B cell (primary cell): ENCODE measurements around the gene TRABD2B. TPM values are rescaled to one million over a fixed set of nuclear protein-coding genes. Genes with fewer than 3 reads are reported as not detected.

ENCODE experiments used
- ATAC-seq: fragments of 200-7000 bp; cut with Tn5 transposase; one replicate; pipeline ENCODE4 v1.10.0; 2021; ENCODE audit warnings: low read depth, mild to moderate bottlenecking, moderate number of reproducible peaks, moderate library complexity
- CTCF ChIA-PET: fragments of 350-600 bp; sonication (Branson Sonifier 250); formaldehyde crosslinking; loops from one replicate; lab custom pipeline; 2021; ENCODE audit warnings: antibody characterized with exemption, inconsistent platforms; lab: Charles Lee
- POLR2A ChIA-PET: fragments of 350-600 bp; sonication (Branson Sonifier 250); formaldehyde crosslinking; loops from one replicate; lab custom pipeline; 2021; ENCODE audit warnings: antibody characterized with exemption; lab: Charles Lee
- DNase-seq: peaks from one replicate; pipeline ENCODE4 v3.0.0; 2013
- H2AFZ ChIP-seq: 2 replicates; pipeline ENCODE4 v1.6.1; 2012; ENCODE audit warnings: mild to moderate bottlenecking, low read depth, low read length; ENCODE audit not compliant: insufficient read depth, poor library complexity, severe bottlenecking
- H3K27ac ChIP-seq, 2 donors: 1 replicate in 1 of 2; 2 replicates in 1 of 2; pipeline ENCODE4 v1.5.1; 2012 to 2013; ENCODE audit warnings: low read length in 2 of 2, mild to moderate bottlenecking in 2 of 2, moderate library complexity in 1 of 2
- H3K27me3 ChIP-seq, 4 experiments: fragments of 200-600 bp in 1 of 4; sonication (generic) in 1 of 4; replicated peaks in 1 of 4; 1 replicate in 2 of 4; 2 replicates in 2 of 4; pipeline versions ENCODE4 v1.6.1 to v1.7.0; 2013 to 2016; ENCODE audit warnings: low read length in 3 of 4, mild to moderate bottlenecking in 2 of 4, mixed read lengths in 1 of 4, moderate library complexity in 1 of 4; ENCODE audit not compliant: insufficient read depth in 4 of 4, control insufficient read depth in 3 of 4; ENCODE audit errors: control extremely low read depth in 1 of 4
- H3K36me3 ChIP-seq, 2 experiments: replicated peaks in 1 of 2; 1 replicate in 1 of 2; 2 replicates in 1 of 2; pipeline versions ENCODE4 v1.6.1 to v1.7.1; 2013; ENCODE audit warnings: low read length in 1 of 2; ENCODE audit not compliant: insufficient read depth in 2 of 2, control insufficient read depth in 1 of 2; ENCODE audit errors: control extremely low read depth in 1 of 2, extremely low read depth in 1 of 2
- H3K4me1 ChIP-seq, 2 donors: fragments of 200-600 bp in 1 of 2; sonication (generic) in 1 of 2; 1 replicate in 1 of 2; 2 replicates in 1 of 2; pipeline versions ENCODE4 v1.5.1 to v1.6.1; 2013 to 2017; ENCODE audit warnings: low read length in 2 of 2; ENCODE audit not compliant: control insufficient read depth in 2 of 2, insufficient read depth in 2 of 2
- H3K4me2 ChIP-seq: replicated peaks from 2 replicates; pipeline ENCODE3; 2012; ENCODE audit warnings: mild to moderate bottlenecking, low read depth, low read length; ENCODE audit not compliant: poor library complexity, severe bottlenecking
- H3K4me3 ChIP-seq, 5 experiments: fragments of 200-600 bp in 1 of 5; sonication (generic) in 1 of 5; 1 replicate in 3 of 5; 2 replicates in 2 of 5; pipeline versions ENCODE4 v1.5.1 to v1.7.0; 2011 to 2016; ENCODE audit warnings: low read length in 4 of 5, mild to moderate bottlenecking in 4 of 5, low read depth in 2 of 5, control low read depth in 1 of 5, moderate library complexity in 1 of 5; ENCODE audit not compliant: insufficient read depth in 1 of 5; ENCODE audit errors: control extremely low read depth in 1 of 5, extremely low read depth in 1 of 5
- H3K79me2 ChIP-seq: fragments of 200-600 bp; sonication (generic); one replicate; pipeline ENCODE4 v1.6.0; 2016; ENCODE audit warnings: low read length; ENCODE audit not compliant: control insufficient read depth, insufficient read depth
- H3K9ac ChIP-seq: fragments of 200-600 bp; sonication (generic); 2 replicates; pipeline ENCODE4 v1.6.1; 2017; ENCODE audit warnings: mild to moderate bottlenecking, low read length, moderate library complexity
- H3K9me3 ChIP-seq, 3 donors: one replicate each; pipeline versions ENCODE4 v1.6.1 to v1.7.1; 2013; ENCODE audit warnings: low read length in 2 of 3; ENCODE audit not compliant: control insufficient read depth in 2 of 3, insufficient read depth in 1 of 3; ENCODE audit errors: control extremely low read depth in 1 of 3
- H4K20me1 ChIP-seq: 2 replicates; pipeline ENCODE4 v1.6.0; 2012; ENCODE audit warnings: mild to moderate bottlenecking, low read length; ENCODE audit not compliant: insufficient read depth, control insufficient read depth, poor library complexity, severe bottlenecking
- H3K27ac Mint-ChIP-seq: one replicate; pipeline ENCODE4 v1.8.0; 2021; ENCODE audit warnings: mixed read lengths
- H3K27me3 Mint-ChIP-seq: one replicate; pipeline ENCODE4 v1.8.0; 2021; ENCODE audit warnings: mixed read lengths
- H3K4me1 Mint-ChIP-seq: one replicate; pipeline ENCODE4 v1.8.0; 2021; ENCODE audit warnings: mixed read lengths
- H3K4me3 Mint-ChIP-seq: one replicate; pipeline ENCODE4 v1.8.0; 2021; ENCODE audit warnings: mixed read lengths
- H3K9me3 Mint-ChIP-seq: one replicate; pipeline ENCODE4 v1.8.0; 2022; ENCODE audit warnings: mixed read lengths; ENCODE audit not compliant: insufficient read depth
- CTCF ChIP-seq: fragments of 200-600 bp; IDR thresholded peaks from one replicate; pipeline ENCODE4 v1.8.0; 2022; ENCODE audit warnings: antibody characterized with exemption, mild to moderate bottlenecking
- EZH2 ChIP-seq: IDR thresholded peaks from 2 replicates; pipeline ENCODE4 v1.6.1; 2012; ENCODE audit warnings: borderline replicate concordance, low read depth, mild to moderate bottlenecking, moderate library complexity, low read length; ENCODE audit not compliant: insufficient read depth, poor library complexity, severe bottlenecking
- WGBS: methylation state at CpG from one replicate; pipeline ENCODE4 v1.1.5; 2013; ENCODE audit warnings: missing lambda C conversion rate; ENCODE audit not compliant: insufficient coverage; 5-methylcytosine and 5-hydroxymethylcytosine counted together
- intact Hi-C: fragments of 100-400 bp; cut with micrococcal nuclease; formaldehyde crosslinking; loops from one replicate; pipeline ENCODE4 v1.10.0; 2022
- polyA plus RNA-seq: library from polyadenylated mRNA; depleted of rRNA; stranded (reverse); fragments of >200 nt; gene quantifications from 2 replicates; pipeline ENCODE4 v1.2.3, GENCODE V29; 2012
- total RNA-seq, 2 donors: library from RNA; stranded (reverse); fragments of 120-200 nt in 1 of 2; gene quantifications; 1 replicate in 1 of 2; 2 replicates in 1 of 2; pipeline versions ENCODE4 v1.2.3 to v1.2.4, GENCODE V29; 2013 to 2022

Gene TRABD2B
- total and polyA plus RNA-seq, 2 donors (not counting 1 experiment from before 2014, with no cell fraction given) = not detected

- ChIA-PET CTCF (no interaction called here), POLR2A (no interaction called here)
- ATAC-seq (no peak), DNase-seq (no peak)
- Mint-ChIP-seq H3K9me3 (peaks cover 4% of the 10 kb centered on the region), H3K4me3 (no peak overlapping the region), H3K4me1 (no peaks in the 10 kb centered on the region), H3K27me3 (peaks cover 6% of the 10 kb centered on the region), H3K27ac (no peak overlapping the region)
- H3K4me1 ChIP-seq = no peaks in the 10 kb centered on the region
- no peak overlapping the region for H2AFZ ChIP-seq
- H4K20me1 ChIP-seq = no peaks in the 10 kb centered on the region
- no peak overlapping the region for H3K27ac ChIP-seq
- H3K9me3 ChIP-seq = peaks cover 0 to 8% (median 2%) of the 10 kb centered on the region in 3 donors
- no peaks in the 10 kb centered on the region for H3K27me3 ChIP-seq
- H3K4me3 ChIP-seq = no peak overlapping the region
- no peak for TF ChIP-seq CTCF
- intact Hi-C loops = no loop called here
- no peak overlapping the region for H3K9ac ChIP-seq
- H3K79me2 ChIP-seq = no peaks in the 10 kb centered on the region
- WGBS = 83% methylated on average over 5 of the region's 5 CpGs
- no peak overlapping the region for H3K4me2 ChIP-seq
- H3K36me3 ChIP-seq = no peaks in the 10 kb centered on the region
These were observed 159.2 kb downstream of the TRABD2B start for GRCh38 chr1:47837866-47838561.

- H3K27ac ChIP-seq = no peak overlapping the region
- DNase-seq = no peak
- no peak for ATAC-seq
- no peaks in the 10 kb centered on the region for H3K4me1 Mint-ChIP-seq
- H3K9me3 Mint-ChIP-seq = peaks cover 4% of the 10 kb centered on the region
- peaks cover under 1% of the 10 kb centered on the region for H3K27me3 Mint-ChIP-seq
- ChIA-PET POLR2A (no interaction called here), CTCF (no interaction called here)
- H4K20me1 ChIP-seq = no peaks in the 10 kb centered on the region
- intact Hi-C loops = no loop called here
- H2AFZ ChIP-seq = no peak overlapping the region
- H3K27ac Mint-ChIP-seq = no peak overlapping the region
- H3K9me3 ChIP-seq = peaks cover 0 to 8% (median 2%) of the 10 kb centered on the region in 3 donors
- H3K4me2 ChIP-seq = no peak overlapping the region
- no peaks in the 10 kb centered on the region for H3K4me1 ChIP-seq
- no peak overlapping the region for H3K9ac ChIP-seq
- no peak overlapping the region for H3K4me3 ChIP-seq
- H3K79me2 ChIP-seq = no peaks in the 10 kb centered on the region
- H3K4me3 Mint-ChIP-seq = no peak overlapping the region
- H3K36me3 ChIP-seq = no peaks in the 10 kb centered on the region
- 97% methylated on average over 12 of the region's 13 CpGs for WGBS
- H3K27me3 ChIP-seq = no peaks in the 10 kb centered on the region
- no peak for TF ChIP-seq EZH2
- TF ChIP-seq CTCF = no peak
These were observed 159.9 kb downstream of the TRABD2B start for GRCh38 chr1:47837056-47837830.
